ENCODE results near the gene ADCY5.

ADCY5 gene

GRCh38 chr3:123444744-123445143 is 4.1 kb downstream of the ADCY5 start:
- no peak for TF ChIP-seq CTCF (IDR thresholded peaks at IDR 0.05; ENCODE audit: control insufficient read depth, insufficient read depth, low read depth, low read length, missing control alignments)
- no peak overlapping the region for H3K4me3 ChIP-seq (ENCODE audit: control insufficient read depth, low read depth, low read length)
- DNase-seq (ENCODE audit: low read depth) = no peak

GRCh38 chr3:123444023-123444422 is 4.9 kb downstream of the ADCY5 start:
- no peak overlapping the region for H3K4me3 ChIP-seq (ENCODE audit: control insufficient read depth, low read depth, low read length)
- TF ChIP-seq CTCF (IDR thresholded peaks at IDR 0.05; ENCODE audit: control insufficient read depth, insufficient read depth, low read depth, low read length, missing control alignments) = no peak
- no peak for DNase-seq (ENCODE audit: low read depth)

GRCh38 chr3:123442908-123443307 is 6.0 kb downstream of the ADCY5 start:
- H3K4me3 ChIP-seq (ENCODE audit: control insufficient read depth, low read depth, low read length) = no peak overlapping the region
- no peak for DNase-seq (ENCODE audit: low read depth)
- TF ChIP-seq CTCF (IDR thresholded peaks at IDR 0.05; ENCODE audit: control insufficient read depth, insufficient read depth, low read depth, low read length, missing control alignments) = no peak

- no peak overlapping the region for H3K4me3 ChIP-seq (ENCODE audit: control insufficient read depth, low read depth, low read length)
- no peak for DNase-seq (ENCODE audit: low read depth)
- no peak for TF ChIP-seq CTCF (IDR thresholded peaks at IDR 0.05; ENCODE audit: control insufficient read depth, insufficient read depth, low read depth, low read length, missing control alignments)
Observed at GRCh38 chr3:123442125-123442524, 6.8 kb downstream of the ADCY5 start.

GRCh38 chr3:123439806-123440580 is 8.9 kb downstream of the ADCY5 start:
- H3K4me3 ChIP-seq (ENCODE audit: control insufficient read depth, low read depth, low read length) = no peak overlapping the region
- DNase-seq (ENCODE audit: low read depth) = no peak
- no peak for TF ChIP-seq CTCF (IDR thresholded peaks at IDR 0.05; ENCODE audit: control insufficient read depth, insufficient read depth, low read depth, low read length, missing control alignments)

GRCh38 chr3:123432832-123433523 is 15.9 kb downstream of the ADCY5 start:
- H3K4me3 ChIP-seq (ENCODE audit: control insufficient read depth, low read depth, low read length) = no peak overlapping the region
- DNase-seq (ENCODE audit: low read depth) = no peak
- TF ChIP-seq CTCF (IDR thresholded peaks at IDR 0.05; ENCODE audit: control insufficient read depth, insufficient read depth, low read depth, low read length, missing control alignments) = no peak

Measured in AG09309 (cell line).